HG03460 (cell line): ENCODE data around the gene OMA1.

Source experiments
- ATAC-seq: cut with Tn5 transposase; IDR thresholded peaks from one replicate; pipeline ENCODE4 v1.9.1; 2021; ENCODE audit not compliant: unreplicated experiment

OMA1 gene

DNA sequence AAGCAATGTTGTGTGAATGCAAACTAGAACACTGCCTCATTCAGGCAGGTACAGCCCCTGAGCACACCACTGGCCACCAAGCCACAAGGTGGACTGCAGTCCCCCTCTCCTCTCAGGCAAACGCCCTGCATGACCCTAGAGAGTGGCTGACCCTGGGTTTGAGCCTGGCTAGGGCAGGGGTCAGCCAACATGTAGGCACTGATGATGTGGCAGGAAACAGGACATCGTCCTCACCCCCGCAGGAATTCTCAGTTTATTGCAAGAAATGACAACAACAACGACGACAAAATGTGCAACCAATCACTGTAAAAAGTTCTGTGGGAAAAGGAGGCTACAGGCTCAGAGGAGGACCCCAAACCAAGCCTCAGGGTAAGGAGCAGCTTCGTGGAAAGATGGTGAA lies 81.3 kb downstream of the OMA1 start:
- ATAC-seq = no peak

DNA sequence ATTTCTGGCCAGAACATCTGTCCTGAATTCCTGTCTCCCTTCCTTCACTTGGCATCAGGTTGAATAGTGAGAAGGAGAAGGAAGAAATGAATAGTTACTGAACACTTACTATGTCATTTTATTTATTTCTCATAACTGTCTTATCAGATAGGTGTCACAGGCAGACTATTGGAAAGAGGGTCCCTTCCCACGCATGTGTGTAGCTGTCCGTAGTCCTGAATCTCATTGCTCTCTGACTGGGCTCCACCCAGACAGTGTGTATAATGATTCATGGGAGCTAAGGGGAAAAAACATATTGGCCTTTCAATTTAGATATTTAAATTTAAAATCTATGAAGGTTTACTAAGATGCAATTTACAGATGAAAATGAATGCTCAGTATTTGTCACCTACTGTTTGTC lies 86.1 kb downstream of the OMA1 start:
- ATAC-seq = no peak

DNA sequence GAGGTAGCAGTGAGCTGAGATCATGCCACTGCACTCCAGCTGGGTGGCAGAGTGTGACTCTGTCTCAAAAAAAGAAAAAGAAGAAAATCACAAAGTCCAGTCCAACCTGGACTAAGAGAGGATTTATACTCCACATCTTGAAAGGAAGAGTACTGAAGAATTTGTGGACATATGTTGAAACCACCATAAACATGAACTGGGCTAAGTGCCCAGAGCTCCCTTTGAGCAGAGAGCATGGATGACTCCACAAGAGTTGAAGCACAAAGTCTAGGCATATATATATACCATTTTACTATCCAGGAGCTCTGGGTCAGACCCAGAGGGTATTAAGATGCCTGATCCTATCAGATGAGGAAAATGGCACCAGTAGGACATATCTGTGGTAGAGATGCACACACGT lies 86.6 kb downstream of the OMA1 start:
- ATAC-seq = no peak

DNA sequence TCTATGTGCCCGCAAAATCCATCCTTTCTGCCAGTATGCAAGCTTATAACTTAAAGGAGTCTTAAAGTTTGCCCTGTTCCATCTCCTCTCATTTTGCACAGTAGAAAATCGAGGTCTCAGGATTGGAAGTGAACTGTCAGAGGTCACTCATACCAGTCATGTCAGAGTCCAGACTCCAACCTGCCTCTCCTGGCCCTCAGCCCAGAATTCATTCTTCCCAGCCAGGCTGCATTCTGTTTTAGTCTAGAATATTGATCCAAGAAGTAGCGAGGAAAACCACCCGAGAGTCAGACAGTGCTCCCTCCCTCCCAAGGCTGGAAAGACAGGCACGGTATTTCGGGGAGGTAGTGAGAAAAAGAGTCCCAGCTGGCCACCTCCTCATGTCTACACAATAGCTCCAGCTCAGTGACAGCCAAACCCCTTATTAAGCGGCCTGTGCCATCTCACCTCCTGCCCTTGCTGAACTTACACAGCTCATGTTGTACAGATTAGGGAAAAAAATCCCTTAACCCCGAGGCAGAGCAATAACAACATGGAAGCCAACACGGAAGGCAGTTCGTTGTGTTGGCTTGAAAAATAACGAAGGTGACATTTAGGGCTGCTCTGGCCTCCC lies 89.4 kb downstream of the OMA1 start:
- ATAC-seq = no peak

DNA sequence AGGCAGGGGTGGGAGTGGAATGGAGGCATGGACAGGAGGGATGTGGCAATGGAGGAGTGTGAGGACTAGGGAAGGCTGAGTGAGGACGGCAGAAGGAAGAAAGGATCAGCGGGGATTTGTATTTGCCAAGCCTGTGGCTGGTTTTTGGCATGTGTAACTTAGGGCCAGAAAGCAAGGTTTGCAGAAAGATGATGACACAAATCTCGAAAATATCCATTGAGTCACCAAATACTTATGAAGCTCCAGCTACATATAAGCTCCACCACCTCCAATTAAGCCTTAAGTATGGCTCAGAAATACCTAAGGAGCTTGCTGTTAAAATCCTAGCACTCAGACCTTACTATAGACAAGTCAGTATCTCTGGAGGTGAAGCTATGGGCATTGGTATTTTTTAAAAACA lies 90.1 kb downstream of the OMA1 start:
- ATAC-seq = no peak

DNA sequence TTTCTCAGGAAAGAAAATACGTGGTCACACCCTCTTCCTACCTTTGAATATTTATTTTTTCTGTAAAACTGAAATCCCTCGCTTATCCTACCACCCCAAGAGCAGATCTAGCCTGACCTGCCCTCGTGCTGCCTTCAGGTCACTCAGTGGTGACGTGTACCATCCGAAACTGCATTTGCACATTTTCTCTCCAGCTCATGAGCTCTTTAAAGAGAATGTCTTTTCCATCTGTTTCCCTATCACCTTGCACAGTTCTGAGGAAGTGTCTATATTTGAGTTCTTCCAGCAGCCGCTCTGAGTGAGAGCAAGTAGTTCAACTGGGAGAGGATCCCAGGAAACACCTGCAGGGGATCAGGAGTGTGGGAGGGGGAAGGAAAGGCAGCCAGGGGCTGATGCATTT lies 91.7 kb downstream of the OMA1 start:
- no peak for ATAC-seq

DNA sequence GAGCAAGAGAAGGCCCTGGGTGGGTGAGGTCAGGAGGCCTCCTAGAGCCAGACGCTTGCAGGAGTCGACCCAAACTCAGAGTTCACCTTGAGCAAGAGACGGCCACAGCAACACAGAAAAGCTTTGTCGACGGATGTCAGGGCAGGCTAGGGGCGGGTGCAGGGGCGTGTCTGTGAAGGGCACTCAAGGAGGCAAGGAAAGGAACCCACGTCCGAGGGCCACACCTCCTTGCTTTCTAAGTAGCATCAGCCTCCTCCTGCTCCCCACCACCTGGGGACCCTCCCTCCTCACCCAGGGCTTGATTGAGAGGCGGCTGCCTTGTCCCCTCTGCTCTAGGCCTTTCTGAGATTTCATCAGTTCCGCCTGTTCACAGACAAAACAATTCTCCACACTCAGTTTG lies 92.1 kb downstream of the OMA1 start:
- no peak for ATAC-seq

DNA sequence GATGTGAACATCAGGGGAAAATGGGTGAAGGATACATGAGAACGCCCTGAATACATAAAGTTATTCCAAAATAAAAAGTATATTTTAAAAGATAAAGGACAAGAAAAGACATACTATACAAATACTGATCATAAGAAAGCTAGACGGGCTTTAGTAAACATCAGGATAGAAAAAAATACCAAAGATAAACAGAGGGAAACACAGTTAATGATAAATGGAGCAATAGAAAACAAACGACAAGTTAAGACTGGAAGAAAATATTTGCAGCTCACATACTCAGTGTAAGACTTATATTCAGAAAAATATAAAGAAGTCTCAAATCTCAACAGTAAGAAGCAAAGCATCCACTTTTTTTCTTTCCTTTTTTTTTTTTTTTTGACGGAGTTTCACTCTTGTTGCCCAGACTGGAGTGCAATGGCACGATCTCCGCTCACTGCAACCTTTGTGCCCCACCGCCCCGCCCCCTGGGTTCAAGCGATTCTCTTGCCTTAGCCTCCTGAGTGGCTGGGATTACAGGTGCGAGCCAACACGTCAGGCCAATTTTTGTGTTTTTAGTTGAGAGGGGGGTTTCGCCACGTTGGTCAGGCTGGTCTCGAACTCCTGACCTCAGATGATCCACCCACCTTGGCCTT lies 94.8 kb downstream of the OMA1 start:
- no peak for ATAC-seq

DNA sequence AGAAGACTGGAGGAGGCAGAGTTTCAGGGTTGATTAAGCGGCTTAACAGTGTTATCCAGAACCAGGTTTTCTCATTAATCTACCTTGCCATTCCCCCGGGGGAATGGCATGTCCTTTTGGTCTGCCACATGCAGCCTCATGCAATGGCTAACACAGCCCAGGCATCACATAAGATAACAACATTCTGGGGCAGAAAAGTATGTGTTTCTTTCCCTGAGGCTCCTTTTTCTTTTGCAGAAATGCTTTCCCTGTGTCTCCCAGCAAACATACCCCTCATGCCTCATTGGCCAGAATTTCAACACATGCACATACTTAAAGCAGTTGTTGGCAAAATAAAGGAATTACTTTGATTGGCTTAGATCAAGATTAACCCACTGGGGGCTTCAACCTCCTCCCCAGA lies 98.6 kb downstream of the OMA1 start:
- ATAC-seq = no peak

DNA sequence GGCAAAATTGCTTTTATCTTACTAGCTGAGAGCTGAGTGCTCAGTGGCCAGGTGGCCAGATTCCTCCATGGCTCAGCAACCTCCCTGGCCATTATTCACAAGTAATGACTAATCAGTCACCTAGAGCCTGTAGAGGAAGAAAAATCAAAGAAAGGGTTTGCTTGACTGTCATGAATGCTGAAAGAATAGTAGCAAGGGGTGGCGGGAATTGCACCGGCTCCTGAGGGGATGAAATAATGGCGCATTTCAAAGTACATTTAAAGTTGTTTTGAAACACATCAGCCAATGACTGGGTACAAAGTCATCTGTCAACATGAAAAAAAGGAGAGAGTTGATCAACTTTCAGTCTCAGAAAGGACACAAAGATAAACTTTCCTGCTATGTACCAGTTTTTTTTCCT lies 99.5 kb downstream of the OMA1 start:
- no peak for ATAC-seq

DNA sequence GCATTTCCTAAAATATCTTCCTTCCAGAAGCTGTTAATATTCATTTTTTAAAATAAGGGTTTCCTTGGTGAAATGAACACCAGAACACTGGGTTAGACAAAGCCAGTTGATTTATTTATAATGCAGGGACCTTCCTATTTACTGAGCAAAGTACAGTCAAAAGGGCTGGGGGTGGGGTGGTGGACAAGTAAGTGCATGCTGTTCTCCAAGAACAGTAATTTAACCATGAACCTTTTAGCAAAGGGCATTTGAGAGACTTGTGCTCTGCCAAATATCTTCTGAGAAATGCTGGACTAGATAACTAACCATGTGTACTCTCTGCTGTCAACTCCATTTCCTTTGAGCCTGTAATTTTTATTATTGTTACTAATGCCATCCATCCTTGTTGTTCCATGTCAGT lies 100.2 kb downstream of the OMA1 start:
- ATAC-seq = no peak

DNA sequence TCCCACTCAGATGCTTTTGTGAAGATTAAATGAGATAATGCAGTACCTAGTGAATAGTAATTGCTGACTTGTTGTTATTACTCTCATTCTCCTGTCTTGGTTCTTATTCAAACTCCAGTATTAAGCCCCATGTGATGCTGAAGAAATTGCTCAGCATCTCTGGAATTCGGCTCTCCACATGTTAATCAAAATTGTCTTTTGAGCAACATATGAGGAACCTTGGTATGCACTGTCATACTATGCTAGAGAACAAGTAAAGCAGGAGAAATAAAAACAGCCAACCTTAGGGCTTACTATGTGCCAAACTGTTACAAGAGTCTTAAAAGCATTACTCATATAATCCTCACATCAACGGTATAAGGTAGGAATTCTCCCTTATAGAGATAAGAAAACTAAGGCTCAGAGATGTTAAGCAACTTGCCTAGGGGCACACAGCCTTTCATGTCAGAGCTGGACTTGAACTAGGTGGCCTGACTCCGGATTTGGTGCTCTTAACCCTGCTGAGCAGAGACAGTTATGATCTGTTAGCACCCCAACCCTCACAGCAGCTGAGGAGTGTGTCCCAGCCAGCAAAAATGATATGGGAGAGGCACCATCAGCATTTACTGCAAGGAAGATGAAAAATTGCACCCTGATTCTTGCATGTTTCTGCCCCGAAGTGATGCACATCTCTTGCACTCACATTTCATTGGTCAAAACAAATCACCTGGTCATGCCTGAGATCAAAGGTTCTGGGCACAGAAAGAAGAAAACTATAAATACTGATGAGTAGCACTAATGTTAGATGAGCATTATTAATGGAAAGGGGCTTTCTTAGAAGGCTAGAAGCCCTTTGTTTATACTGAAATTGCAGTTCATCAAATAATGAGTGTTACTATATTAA lies 102.3 kb downstream of the OMA1 start:
- ATAC-seq = no peak

DNA sequence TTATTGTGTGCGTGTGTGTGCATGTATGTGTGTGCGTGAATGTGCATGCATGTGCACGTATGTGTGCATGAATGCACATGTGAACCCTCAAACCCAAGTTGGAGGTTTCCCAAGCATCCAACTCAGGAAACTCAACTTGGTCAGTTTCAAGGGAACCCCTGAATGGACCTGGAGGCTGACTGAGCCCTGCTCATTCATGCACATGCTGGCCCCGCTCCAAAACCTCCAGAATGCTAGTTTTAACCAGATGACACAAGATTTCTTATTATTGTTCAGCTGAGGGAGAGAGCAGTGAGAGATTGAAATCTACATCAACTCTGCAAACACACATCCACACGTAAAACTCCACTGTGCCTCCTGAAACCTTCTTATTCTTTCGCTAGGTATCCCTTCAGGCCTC lies 104.4 kb downstream of the OMA1 start:
- ATAC-seq = no peak

DNA sequence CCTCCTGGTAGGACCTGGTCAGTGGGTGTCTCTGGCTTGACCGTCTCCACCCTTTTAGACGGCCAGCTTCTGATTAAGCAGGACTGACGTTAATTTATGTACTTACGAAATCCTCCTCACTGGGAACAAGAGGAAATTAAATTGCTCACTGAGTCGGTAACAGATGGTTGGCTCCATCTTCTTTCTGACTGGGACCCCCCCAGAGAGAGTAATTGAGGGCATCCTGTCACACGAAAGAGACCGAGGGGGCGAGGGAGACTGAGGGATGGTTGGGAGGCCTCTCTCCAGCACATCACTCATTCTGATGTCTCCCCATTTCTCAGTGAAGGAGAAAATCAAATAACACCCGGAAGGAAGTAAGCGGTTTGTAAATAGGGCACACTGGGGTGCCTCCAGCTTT lies 104.8 kb downstream of the OMA1 start:
- ATAC-seq = no peak

DNA sequence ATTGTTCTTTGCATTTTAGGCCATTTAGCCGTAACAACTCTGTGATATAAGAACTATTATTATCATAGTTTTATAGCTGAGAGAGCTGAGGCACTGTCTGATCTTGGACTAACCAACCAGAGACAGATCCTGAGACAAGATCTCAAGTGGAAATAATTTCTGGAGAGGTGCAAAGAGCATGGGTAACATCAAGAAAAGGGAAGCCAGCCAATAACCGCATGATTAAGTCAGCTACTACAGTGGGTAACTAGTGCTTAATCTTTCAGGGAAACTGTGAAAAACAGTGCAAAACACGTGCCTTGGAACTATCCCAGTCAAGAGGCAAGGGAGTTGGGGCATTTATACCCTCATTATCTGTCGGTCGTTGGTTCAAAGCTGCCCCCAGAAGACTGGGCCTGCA lies 105.8 kb downstream of the OMA1 start:
- no peak for ATAC-seq

DNA sequence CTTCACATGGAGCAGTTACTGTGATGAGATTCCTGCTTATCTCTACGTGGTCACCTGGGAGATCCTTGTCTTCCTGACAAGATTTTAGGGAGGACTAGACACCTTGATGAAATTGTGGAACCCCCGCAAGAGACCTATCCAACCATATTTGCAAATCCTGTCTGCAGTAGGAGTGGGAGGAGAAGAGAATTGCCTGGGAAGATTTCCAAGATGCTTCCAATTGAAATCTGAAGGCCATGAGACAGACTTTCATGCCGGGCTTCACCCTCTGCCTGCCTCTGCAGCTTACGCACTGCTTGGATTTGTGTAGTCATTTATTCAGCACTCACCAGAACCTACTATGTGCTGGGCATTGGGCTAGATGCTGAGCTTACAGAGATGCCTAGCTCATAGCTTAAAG lies 106.6 kb downstream of the OMA1 start:
- no peak for ATAC-seq

DNA sequence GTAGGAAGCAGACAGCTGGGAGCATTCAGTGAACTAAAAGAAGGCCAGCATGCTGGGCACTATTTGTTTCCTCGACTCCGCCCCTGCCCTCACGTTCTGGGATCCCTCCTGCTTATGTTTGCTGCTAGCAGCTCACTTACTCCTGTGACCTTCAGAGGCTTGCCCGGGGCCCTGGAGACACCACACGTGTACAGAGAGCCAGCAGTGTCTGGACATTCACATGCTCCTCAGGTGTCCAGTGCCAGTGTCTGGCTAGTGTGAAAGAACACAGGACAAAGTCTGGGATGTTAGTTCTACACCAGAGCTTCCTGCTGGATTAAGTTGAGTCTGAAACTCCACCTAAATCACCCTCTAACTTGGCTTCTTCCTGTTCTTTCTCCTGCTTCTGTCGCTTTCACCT lies 108.1 kb downstream of the OMA1 start:
- no peak for ATAC-seq

DNA sequence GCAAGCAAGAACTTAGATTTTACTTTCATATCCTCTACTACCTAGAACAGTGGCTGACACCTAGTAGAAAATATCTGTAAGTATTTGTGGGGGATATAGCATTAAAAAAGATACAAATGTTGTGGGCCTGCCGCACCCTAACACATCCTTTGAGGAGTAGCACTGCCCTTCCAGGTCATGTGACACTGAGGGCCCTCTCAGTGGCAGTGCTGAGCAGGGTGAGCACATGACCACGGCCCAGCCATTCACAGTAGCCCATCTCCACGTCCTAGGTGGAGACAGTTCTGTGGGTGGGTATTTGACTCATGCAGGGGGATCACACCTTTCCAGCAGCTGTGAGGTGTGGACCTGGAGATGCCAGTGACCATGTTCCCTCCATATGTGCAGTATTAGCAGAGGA lies 108.9 kb downstream of the OMA1 start:
- no peak for ATAC-seq

DNA sequence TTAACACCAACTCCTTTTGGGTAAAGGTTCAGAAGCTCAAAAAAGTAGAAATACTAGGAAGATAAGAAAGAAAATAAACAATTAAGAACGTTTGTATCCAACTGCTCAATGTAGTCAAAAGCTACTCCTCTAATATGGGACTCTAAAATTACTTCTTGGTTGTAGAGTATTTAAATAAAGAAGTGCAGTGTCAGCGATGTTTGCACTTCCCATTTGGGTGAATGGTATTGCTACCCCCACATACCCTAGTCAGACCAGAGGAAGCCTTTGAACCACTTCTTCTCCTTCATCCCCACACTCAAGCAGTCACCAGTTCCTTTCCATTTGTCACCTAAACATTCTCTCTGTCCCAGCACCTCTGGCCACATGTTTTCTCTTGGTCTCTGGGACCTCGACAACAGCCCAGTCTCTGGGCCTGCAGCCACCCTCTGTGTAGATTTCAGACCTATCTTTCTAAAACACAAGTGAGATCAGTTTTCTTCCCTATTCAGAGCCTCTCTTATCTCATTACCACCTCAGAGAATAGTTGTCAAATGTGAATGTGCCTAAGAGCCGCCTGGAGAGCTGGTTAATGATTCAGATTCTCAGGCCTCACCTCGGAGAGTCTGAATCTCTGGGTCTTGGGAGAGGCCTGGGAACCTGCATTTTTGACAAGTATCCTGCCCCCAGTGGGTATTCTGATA lies 109.8 kb downstream of the OMA1 start:
- ATAC-seq = no peak

DNA sequence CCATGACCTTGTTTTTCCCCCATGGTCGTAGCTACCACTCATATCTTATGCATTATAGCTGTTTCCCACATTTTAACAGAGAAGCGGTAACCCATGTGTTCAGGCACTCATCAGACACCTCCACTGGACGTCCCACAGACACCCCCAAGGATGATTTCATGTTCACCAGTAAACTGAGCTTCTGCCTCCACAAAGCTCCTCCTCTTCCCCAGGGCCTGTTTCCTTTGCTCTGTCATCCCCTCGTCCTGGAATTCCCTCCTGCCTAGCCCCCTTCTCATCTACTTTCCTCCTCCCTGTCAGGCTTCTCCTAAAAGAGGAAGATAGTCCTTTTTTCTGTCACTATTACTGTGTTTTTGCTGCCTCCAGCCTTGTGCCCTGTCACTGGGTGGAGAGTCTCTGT lies 111.2 kb downstream of the OMA1 start:
- ATAC-seq = no peak

DNA sequence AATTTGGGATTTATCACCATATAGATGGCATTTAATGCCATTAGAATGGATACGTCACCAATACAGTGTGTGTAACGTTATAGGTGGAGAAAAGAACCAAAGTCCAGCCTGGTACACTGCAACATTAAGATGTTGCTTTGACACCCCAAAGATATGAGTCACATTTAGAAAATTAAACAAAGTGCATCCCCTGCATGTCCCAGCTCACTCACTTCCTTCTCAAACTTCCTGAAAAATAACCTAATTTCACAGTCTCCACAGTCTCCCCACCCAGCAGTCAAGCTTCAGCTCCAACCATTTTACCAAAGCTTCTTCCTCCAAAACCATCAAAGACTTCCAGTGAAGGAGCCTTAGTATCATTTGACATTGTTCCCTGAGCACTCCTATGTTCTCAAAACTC lies 111.9 kb downstream of the OMA1 start:
- no peak for ATAC-seq

DNA sequence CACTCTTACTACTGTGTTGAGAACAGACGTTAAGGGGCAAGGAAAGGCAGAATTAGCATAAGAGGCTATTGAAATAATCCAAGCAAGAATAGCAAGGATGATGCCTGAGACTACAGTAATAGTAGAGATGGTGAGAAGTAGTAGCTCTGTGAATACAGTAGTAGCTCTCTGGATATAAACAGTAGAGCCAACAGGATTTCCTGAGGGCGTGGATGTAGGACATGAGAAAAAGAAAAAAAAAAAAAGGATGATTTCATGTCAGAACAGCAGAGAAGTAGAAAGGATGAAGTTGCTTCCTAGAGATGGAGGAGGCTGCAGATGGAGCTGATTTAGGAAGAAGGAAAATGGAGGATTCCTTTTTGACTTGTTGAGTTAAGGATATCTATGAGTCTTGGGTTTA lies 112.3 kb downstream of the OMA1 start:
- no peak for ATAC-seq
